ENCODE data around the gene GPR108. TPM values are rescaled to one million over a fixed set of nuclear protein-coding genes. Genes with fewer than 3 reads are reported as not detected.

Gene GPR108
- total and polyA plus RNA-seq, 2 of the 13 experiments (the other 11 are each of a cell fraction or from before 2014, with no cell fraction given), result 36.4 to 63.0 TPM

DNA sequence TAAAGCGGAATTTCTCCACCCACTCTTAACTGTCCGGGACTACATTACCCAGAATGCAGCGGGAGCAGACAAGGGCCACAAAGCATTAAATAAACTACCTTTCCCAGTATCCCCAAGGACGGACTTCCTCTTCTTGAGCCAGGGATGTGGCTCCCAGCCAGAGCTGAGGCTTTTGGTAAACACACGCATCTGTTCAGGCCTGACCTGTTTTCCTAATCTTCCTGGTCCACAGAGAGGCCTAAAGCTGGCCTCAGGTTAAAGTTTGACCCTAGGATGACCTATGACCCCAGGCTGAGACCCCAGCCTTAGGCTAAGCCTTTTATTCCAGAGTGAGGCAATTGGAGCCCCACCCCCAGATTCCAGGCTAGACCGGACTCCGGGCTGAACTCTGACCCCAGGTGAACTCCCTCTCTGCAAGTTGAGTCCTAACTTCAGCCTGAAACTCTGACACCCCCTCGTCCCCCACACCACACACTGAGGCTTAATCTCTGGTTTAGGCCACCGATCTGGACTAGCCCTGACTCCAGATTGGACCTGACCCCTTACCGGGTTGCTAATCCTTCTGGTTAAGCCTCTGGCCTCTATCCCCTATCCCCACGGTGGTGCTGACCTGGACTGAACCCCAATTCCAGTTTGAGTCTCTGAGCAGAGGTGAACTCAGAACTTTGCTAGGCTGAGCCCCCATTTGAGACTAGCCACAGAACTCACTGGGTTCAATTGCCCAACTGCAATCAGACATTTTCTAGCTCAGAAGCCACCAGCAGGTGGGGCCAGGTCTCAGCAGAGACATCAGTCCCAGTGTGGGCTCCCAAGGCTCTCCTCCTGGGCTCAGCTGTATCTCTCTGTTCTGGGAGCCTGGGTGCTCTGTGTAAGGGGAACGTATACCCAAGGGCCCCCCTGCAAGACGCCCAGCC, 750 bp upstream of the GPR108 start (continued):
- TF ChIP-seq RARG (CRISPR knock-in tag; IDR thresholded peaks at IDR 0.05; ENCODE audit: low read depth) (no peak), RCOR2 (CRISPR knock-in tag; IDR thresholded peaks at IDR 0.05) (peak; percentile 31; the same call in 1 of the 2 replicates), FOXC1 (CRISPR knock-in tag; IDR thresholded peaks at IDR 0.05; ENCODE audit: borderline replicate concordance) (0 out of 2 replicates have a peak, but pooled peaks have one; percentile 82), ZSCAN21 (CRISPR knock-in tag; IDR thresholded peaks at IDR 0.05; ENCODE audit: borderline replicate concordance) (no peak), ZNF230 (CRISPR knock-in tag; IDR thresholded peaks at IDR 0.05) (no peak), AHR (CRISPR knock-in tag; IDR thresholded peaks at IDR 0.05) (no peak), SNRNP70 (IDR thresholded peaks at IDR 0.05; ENCODE audit: low read depth, low read length) (no peak), ZNF33B (CRISPR knock-in tag; IDR thresholded peaks at IDR 0.05) (peak; percentile 40; the same call in 1 of the 2 replicates), HNRNPK (IDR thresholded peaks at IDR 0.05; ENCODE audit: low read depth, low read length, poor library complexity, severe bottlenecking) (no peak), ZNF891 (CRISPR knock-in tag; IDR thresholded peaks at IDR 0.05) (peak; percentile 45; the same call in 1 of the 2 replicates), ZNF350 (CRISPR knock-in tag; IDR thresholded peaks at IDR 0.05; ENCODE audit: borderline replicate concordance, low read depth) (peak; percentile 85), SIX1 (CRISPR knock-in tag; IDR thresholded peaks at IDR 0.05; ENCODE audit: borderline replicate concordance) (no peak), SRSF4 (IDR thresholded peaks at IDR 0.05; ENCODE audit: low read depth, low read length, poor library complexity, severe bottlenecking) (no peak)
- TF ChIP-seq, protein P1, sequence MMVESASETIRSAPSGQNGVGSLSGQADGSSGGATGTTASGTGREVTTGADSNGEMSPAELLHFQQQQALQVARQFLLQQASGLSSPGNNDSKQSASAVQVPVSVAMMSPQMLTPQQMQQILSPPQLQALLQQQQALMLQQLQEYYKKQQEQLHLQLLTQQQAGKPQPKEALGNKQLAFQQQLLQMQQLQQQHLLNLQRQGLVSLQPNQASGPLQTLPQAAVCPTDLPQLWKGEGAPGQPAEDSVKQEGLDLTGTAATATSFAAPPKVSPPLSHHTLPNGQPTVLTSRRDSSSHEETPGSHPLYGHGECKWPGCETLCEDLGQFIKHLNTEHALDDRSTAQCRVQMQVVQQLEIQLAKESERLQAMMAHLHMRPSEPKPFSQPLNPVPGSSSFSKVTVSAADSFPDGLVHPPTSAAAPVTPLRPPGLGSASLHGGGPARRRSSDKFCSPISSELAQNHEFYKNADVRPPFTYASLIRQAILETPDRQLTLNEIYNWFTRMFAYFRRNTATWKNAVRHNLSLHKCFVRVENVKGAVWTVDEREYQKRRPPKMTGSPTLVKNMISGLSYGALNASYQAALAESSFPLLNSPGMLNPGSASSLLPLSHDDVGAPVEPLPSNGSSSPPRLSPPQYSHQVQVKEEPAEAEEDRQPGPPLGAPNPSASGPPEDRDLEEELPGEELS (CRISPR knock-in tag; IDR thresholded peaks at IDR 0.05), result peak; percentile 58
- TF ChIP-seq, protein P2, sequence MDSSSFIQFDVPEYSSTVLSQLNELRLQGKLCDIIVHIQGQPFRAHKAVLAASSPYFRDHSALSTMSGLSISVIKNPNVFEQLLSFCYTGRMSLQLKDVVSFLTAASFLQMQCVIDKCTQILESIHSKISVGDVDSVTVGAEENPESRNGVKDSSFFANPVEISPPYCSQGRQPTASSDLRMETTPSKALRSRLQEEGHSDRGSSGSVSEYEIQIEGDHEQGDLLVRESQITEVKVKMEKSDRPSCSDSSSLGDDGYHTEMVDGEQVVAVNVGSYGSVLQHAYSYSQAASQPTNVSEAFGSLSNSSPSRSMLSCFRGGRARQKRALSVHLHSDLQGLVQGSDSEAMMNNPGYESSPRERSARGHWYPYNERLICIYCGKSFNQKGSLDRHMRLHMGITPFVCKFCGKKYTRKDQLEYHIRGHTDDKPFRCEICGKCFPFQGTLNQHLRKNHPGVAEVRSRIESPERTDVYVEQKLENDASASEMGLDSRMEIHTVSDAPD (CRISPR knock-in tag; IDR thresholded peaks at IDR 0.05), result no peak; the same call in 1 of the 2 replicates
- TF ChIP-seq, protein P3, sequence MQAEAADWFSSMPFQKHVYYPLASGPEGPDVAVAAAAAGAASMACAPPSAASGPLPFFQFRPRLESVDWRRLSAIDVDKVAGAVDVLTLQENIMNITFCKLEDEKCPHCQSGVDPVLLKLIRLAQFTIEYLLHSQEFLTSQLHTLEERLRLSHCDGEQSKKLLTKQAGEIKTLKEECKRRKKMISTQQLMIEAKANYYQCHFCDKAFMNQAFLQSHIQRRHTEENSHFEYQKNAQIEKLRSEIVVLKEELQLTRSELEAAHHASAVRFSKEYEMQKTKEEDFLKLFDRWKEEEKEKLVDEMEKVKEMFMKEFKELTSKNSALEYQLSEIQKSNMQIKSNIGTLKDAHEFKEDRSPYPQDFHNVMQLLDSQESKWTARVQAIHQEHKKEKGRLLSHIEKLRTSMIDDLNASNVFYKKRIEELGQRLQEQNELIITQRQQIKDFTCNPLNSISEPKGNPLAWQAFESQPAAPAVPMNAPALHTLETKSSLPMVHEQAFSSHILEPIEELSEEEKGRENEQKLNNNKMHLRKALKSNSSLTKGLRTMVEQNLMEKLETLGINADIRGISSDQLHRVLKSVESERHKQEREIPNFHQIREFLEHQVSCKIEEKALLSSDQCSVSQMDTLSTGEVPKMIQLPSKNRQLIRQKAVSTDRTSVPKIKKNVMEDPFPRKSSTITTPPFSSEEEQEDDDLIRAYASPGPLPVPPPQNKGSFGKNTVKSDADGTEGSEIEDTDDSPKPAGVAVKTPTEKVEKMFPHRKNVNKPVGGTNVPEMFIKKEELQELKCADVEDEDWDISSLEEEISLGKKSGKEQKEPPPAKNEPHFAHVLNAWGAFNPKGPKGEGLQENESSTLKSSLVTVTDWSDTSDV (CRISPR knock-in tag; IDR thresholded peaks at IDR 0.05), result no peak
- TF ChIP-seq, protein P4, sequence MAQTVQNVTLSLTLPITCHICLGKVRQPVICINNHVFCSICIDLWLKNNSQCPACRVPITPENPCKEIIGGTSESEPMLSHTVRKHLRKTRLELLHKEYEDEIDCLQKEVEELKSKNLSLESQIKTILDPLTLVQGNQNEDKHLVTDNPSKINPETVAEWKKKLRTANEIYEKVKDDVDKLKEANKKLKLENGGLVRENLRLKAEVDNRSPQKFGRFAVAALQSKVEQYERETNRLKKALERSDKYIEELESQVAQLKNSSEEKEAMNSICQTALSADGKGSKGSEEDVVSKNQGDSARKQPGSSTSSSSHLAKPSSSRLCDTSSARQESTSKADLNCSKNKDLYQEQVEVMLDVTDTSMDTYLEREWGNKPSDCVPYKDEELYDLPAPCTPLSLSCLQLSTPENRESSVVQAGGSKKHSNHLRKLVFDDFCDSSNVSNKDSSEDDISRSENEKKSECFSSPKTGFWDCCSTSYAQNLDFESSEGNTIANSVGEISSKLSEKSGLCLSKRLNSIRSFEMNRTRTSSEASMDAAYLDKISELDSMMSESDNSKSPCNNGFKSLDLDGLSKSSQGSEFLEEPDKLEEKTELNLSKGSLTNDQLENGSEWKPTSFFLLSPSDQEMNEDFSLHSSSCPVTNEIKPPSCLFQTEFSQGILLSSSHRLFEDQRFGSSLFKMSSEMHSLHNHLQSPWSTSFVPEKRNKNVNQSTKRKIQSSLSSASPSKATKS (CRISPR knock-in tag; IDR thresholded peaks at IDR 0.05), result no peak
